Thoracic aorta (tissue), 2 donors: Measurements from ENCODE around the gene TLE1. TPM values are rescaled to one million over a fixed set of nuclear protein-coding genes. Genes with fewer than 3 reads are reported as not detected.
"Not testable (repeated sequence)": the region's sequence is repeated elsewhere in the genome, so short reads cannot be mapped to it uniquely, and the experiment has no call there.

Source experiments
- ATAC-seq: fragments of 150-250 bp; one replicate; pipeline ENCODE4 v1.8.0; 2017; ENCODE audit warnings: low read depth; ENCODE audit not compliant: insufficient number of reproducible peaks, low FRiP score
- DNase-seq: peaks from one replicate; pipeline ENCODE4 v3.0.0-alpha.2; 2020; ENCODE audit warnings: low spot score
- H3K27ac ChIP-seq, 2 donors: fragments of 200-600 bp; sonication (generic); 1 replicate in 1 of 2; 2 replicates in 1 of 2; pipeline ENCODE4 v1.5.1; 2016; ENCODE audit warnings: mild to moderate bottlenecking in 2 of 2, moderate library complexity in 2 of 2
- H3K27me3 ChIP-seq: fragments of 200-600 bp; sonication (generic); replicated peaks from 2 replicates; pipeline ENCODE4 v1.6.0; 2016; ENCODE audit warnings: mild to moderate bottlenecking; ENCODE audit not compliant: insufficient read depth
- H3K36me3 ChIP-seq: fragments of 200-600 bp; sonication (generic); one replicate; pipeline ENCODE4 v1.5.1; 2016
- H3K4me1 ChIP-seq, 2 donors: fragments of 200-600 bp; sonication (generic); 1 replicate in 1 of 2; 2 replicates in 1 of 2; pipeline versions ENCODE4 v1.5.1 to v1.6.0; 2016; ENCODE audit warnings: low read depth in 2 of 2, mild to moderate bottlenecking in 1 of 2; ENCODE audit not compliant: control insufficient read depth in 1 of 2
- H3K4me3 ChIP-seq: fragments of 200-600 bp; sonication (generic); 2 replicates; pipeline ENCODE4 v1.5.1; 2016; ENCODE audit warnings: mild to moderate bottlenecking
- H3K9me3 ChIP-seq: fragments of 200-600 bp; sonication (generic); 2 replicates; pipeline ENCODE4 v1.5.1; 2016
- total RNA-seq, 2 donors: library from RNA; depleted of rRNA; stranded (reverse); fragments of >200 nt; gene quantifications; one replicate each; pipeline versions ENCODE4 v1.1.0 to v1.2.3, GENCODE V29; 2016
- TF ChIP-seq, protein P1 (sequence below): fragments of 200-600 bp; sonication (generic); IDR thresholded peaks from one replicate; pipeline ENCODE4 v1.5.1; 2019; ENCODE audit warnings: antibody characterized with exemption

The TLE1 gene
- total RNA-seq, 2 donors from 2014 or later: 69.7 to 74.1 TPM

DNA sequence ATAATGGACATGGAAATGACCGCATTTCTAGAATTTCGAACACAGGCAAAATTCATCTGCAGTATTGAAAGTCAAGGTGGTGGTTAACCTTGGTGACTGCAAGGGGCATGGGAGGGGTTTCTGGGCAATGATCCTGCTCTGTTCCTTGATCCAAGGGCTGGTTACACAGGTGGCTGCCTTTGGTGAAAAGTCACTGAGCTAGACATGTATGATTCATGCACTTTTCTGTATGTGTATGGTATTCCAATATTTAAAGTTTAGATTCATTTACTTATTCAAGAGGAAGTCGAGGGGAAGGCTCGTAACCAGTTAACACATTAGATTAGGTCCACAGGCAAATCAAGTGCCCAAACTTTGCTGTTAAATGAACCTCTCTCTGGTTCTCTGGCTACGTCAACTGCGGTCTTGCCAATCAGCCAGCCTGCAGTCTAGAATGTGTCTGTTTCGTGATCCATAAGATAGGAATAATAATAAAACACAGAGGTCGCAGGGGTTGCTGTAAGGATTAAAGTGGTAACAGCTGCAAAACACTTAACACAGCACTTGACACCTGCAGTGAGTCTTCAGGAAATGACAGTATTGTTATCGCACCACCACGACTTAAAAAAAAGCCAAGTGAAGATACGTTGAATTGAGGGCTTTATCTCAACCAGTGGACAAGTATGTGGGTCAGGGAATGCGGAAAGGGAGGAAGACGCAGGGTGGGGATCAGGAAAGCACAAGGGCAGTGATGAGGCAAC lies 92.5 kb downstream of the TLE1 start:
- Histone ChIP-seq H3K27me3 (no peaks in the 10 kb centered on the region), H3K4me1 (peaks cover 49 to 86% of the 10 kb centered on the region in 2 donors), H3K36me3 (no peaks in the 10 kb centered on the region), H3K9me3 (no peaks in the 10 kb centered on the region), H3K4me3 (no peak overlapping the region), H3K27ac (peak overlapping the region; percentile 67 to 85)
- DNase-seq (no peak), ATAC-seq (no peak)
- TF ChIP-seq, protein P1, sequence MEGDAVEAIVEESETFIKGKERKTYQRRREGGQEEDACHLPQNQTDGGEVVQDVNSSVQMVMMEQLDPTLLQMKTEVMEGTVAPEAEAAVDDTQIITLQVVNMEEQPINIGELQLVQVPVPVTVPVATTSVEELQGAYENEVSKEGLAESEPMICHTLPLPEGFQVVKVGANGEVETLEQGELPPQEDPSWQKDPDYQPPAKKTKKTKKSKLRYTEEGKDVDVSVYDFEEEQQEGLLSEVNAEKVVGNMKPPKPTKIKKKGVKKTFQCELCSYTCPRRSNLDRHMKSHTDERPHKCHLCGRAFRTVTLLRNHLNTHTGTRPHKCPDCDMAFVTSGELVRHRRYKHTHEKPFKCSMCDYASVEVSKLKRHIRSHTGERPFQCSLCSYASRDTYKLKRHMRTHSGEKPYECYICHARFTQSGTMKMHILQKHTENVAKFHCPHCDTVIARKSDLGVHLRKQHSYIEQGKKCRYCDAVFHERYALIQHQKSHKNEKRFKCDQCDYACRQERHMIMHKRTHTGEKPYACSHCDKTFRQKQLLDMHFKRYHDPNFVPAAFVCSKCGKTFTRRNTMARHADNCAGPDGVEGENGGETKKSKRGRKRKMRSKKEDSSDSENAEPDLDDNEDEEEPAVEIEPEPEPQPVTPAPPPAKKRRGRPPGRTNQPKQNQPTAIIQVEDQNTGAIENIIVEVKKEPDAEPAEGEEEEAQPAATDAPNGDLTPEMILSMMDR: no peak

DNA sequence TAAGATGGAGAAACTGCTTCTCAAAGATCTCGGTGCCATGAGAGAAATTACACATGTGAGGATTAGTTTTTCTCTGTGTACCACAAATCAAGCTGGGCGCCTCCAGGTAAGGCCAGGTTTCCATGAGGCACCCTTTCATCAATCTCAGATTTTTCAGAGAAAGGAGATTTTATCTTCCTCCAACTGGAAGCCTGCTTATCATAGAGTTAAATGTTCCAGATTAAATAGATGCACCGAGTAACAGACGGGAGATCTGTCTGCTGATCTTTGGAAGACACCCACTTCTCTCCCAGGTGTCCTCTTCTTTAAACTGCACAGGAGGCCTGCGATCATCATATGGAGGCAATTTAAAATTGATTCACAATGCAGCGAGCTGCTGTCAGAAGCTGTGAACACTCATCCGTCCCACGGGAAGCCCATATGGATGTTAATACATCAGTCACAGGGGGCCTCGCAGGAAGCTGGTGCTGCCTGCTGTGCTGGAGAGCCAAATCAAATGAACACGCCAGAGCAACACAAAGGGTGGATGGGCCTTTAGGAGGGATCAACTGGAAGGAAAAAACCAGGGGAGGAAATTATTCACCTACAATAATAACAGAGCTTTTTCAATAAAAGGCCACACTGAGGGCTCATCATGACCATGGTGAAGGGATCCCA lies 93.3 kb downstream of the TLE1 start:
- Histone ChIP-seq H3K4me3 (no peak overlapping the region), H3K27me3 (no peaks in the 10 kb centered on the region), H3K36me3 (no peaks in the 10 kb centered on the region), H3K27ac (peak overlapping the region; percentile 8 to 85), H3K4me1 (peaks cover 45 to 86% of the 10 kb centered on the region in 2 donors), H3K9me3 (no peaks in the 10 kb centered on the region)
- no peak for ATAC-seq
- TF ChIP-seq, protein P1: no peak
- DNase-seq: no peak

DNA sequence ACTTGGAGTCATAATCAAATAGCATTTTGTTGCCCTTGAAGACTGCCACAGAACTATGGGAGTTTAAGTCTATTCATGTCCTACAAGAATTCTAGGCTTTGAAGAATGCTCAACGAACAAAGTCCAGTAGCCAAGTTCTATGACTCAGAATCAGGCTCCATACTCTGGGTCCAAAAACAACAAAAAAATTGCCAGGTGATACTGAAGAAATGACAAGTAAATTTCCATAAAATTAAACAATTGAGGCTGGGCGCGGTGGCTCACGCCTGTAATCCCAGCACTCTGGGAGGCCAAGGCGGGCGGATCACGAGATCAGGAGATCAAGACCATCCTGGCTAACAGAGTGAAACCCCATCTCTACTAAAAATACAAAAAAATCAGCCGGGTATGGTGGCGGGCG lies 94.1 kb downstream of the TLE1 start:
- peak overlapping the region; percentile 68 to 85 for H3K27ac ChIP-seq
- not testable (repeated sequence) for H3K9me3 ChIP-seq, H3K27me3 ChIP-seq, H3K4me3 ChIP-seq, DNase-seq, H3K36me3 ChIP-seq
- peak; percentile 76 for ATAC-seq
- H3K4me1 ChIP-seq: peaks cover 38 to 86% of the 10 kb centered on the region in 2 donors

DNA sequence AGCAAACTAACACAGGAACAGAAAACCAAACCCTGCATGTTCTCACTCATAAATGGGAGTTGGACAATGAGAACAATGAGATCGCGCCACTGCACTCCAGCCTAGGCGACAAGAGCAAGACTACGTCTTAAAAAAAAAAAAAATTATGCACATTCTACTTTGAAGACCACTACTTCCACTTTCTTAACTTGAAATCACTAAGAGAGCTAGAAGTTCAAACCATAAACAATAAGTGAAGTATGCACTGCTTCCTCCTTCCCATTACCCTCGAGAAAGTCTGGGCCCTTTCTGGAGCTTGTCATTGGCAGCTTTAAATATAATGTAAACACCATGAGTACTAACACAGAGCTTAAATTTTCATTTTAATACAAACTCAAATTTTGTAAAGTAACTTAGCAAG lies 94.9 kb downstream of the TLE1 start:
- H3K9me3 ChIP-seq: no peaks in the 10 kb centered on the region
- ATAC-seq (no peak), DNase-seq (no peak)
- peaks cover 36 to 86% of the 10 kb centered on the region in 2 donors for H3K4me1 ChIP-seq
- H3K27me3 ChIP-seq: no peaks in the 10 kb centered on the region
- TF ChIP-seq, protein P1: no peak
- no peaks in the 10 kb centered on the region for H3K36me3 ChIP-seq
- no peak overlapping the region for H3K4me3 ChIP-seq
- peak overlapping the region; percentile 68 to 85 for H3K27ac ChIP-seq

DNA sequence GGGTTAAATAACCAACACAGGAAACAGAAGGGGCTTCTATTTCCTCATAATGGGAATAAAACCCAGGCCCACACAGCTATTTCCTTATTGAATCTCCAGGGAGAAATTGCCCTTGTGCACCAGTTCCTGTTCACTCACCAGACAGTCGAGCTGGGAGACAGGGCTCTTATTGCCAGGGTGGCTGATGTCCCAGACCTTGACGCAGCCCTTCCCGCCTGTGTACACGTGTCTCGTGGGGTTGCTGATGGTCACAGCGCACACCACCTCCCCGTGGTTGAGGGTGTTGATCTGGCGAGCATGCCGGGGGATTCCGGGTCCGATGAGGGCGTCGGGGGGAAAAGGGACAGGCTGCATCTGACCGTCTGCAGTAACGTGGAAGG lies 96.5 kb downstream of the TLE1 start:
- no peaks in the 10 kb centered on the region for H3K36me3 ChIP-seq
- DNase-seq: peak; percentile 60
- H3K27ac ChIP-seq: peak overlapping the region; percentile 68 to 85
- H3K4me1 ChIP-seq: peaks cover 33 to 86% of the 10 kb centered on the region in 2 donors
- ATAC-seq: no peak
- no peaks in the 10 kb centered on the region for H3K9me3 ChIP-seq
- TF ChIP-seq, protein P1: no peak
- peak overlapping the region; percentile 45 for H3K4me3 ChIP-seq
- no peaks in the 10 kb centered on the region for H3K27me3 ChIP-seq
